Stimulated activated CD4-positive, alpha-beta T cell treated with anti-CD3 and anti-CD28 coated beads, Interleukin-15, amount 100 ng/mL, for 48 hours (primary cell): ENCODE results near the gene C19orf73.
"Not testable (repeated sequence)": the region's sequence is repeated elsewhere in the genome, so short reads cannot be mapped to it uniquely, and the experiment has no call there.

ENCODE experiments used
- DNase-seq, 2 donors: peaks; one replicate each; pipeline ENCODE4 v3.0.0-alpha.2; 2020; ENCODE audit warnings: low read depth in 2 of 2

Gene C19orf73

GRCh38 chr19:49121841-49122240, 2.9 kb upstream of the C19orf73 start:
- DNase-seq = not testable (repeated sequence)

- no peak for DNase-seq
These were observed 1.9 kb upstream of the C19orf73 start for GRCh38 chr19:49120868-49121267.

- no peak for DNase-seq
These were observed 1.4 kb upstream of the C19orf73 start for GRCh38 chr19:49120325-49120683.

GRCh38 chr19:49119411-49120324, 725 bp upstream of the C19orf73 start, which contains the start of gene PPFIA3:
Gene PPFIA3 (plus strand): TSS chr19:49119544. CDS start chr19:49127874, 8,330 bp downstream.
- no peak for DNase-seq

GRCh38 chr19:49117677-49118564, 1.0 kb downstream of the C19orf73 start:
- no peak for DNase-seq

- DNase-seq = no peak
These were observed 2.4 kb downstream of the C19orf73 start for GRCh38 chr19:49116544-49116943.

- peak; percentile 42 for DNase-seq
These were observed 4.1 kb downstream of the C19orf73 start for GRCh38 chr19:49114630-49115363.

GRCh38 chr19:49113762-49114629, 4.9 kb downstream of the C19orf73 start, which contains the start of gene LIN7B:
Gene LIN7B (plus strand): TSS chr19:49114370. CDS start chr19:49114405, 35 bp downstream.
- peak; percentile 33 to 67 for DNase-seq

GRCh38 chr19:49111218-49111998, 7.5 kb downstream of the C19orf73 start:
- DNase-seq = no peak

GRCh38 chr19:49110567-49110966, 8.4 kb downstream of the C19orf73 start:
- DNase-seq = no peak

GRCh38 chr19:49109569-49110233, 9.2 kb downstream of the C19orf73 start:
- no peak for DNase-seq

GRCh38 chr19:49109051-49109450, 9.9 kb downstream of the C19orf73 start:
- DNase-seq = no peak

- DNase-seq = no peak
These were observed 11.1 kb downstream of the C19orf73 start for GRCh38 chr19:49107625-49108459.

GRCh38 chr19:49106648-49107135, 12.3 kb downstream of the C19orf73 start:
- DNase-seq = peak in 1 of 2 donors; percentile 58

GRCh38 chr19:49104229-49104864, 14.6 kb downstream of the C19orf73 start:
- no peak for DNase-seq

- no peak for DNase-seq
These were observed 15.4 kb downstream of the C19orf73 start for GRCh38 chr19:49103331-49104085.

GRCh38 chr19:49102303-49102702, 16.6 kb downstream of the C19orf73 start:
- DNase-seq = no peak
